Colonic mucosa (tissue), 4 donors: ENCODE data around the gene AFTPH. TPM values are rescaled to one million over a fixed set of nuclear protein-coding genes. Genes with fewer than 3 reads are reported as not detected.

Experiments
- DNase-seq: peaks from one replicate; pipeline ENCODE4 v3.0.0-alpha.2; 2020
- H3K27ac ChIP-seq: fragments of 200-600 bp; one replicate; pipeline ENCODE4 v1.8.0; 2021
- H3K27me3 ChIP-seq: fragments of 200-600 bp; one replicate; pipeline ENCODE4 v1.8.0; 2021
- H3K36me3 ChIP-seq: fragments of 200-600 bp; one replicate; pipeline ENCODE4 v1.8.0; 2021
- H3K4me1 ChIP-seq: fragments of 200-600 bp; one replicate; pipeline ENCODE4 v1.8.0; 2021; ENCODE audit warnings: mild to moderate bottlenecking
- H3K4me3 ChIP-seq: fragments of 200-600 bp; one replicate; pipeline ENCODE4 v1.8.0; 2021
- H3K9ac ChIP-seq, 2 donors: one replicate each; pipeline ENCODE4 v1.7.0; 2013; ENCODE audit warnings: control low read depth in 2 of 2, low read depth in 2 of 2, low read length in 2 of 2
- H3K9me3 ChIP-seq: fragments of 200-600 bp; one replicate; pipeline ENCODE4 v1.8.0; 2021
- intact Hi-C: fragments of 100-400 bp; cut with DNase I; formaldehyde crosslinking; loops from one replicate; pipeline ENCODE4 v1.14.1; 2022
- total RNA-seq, 2 donors: library from RNA; stranded (reverse); fragmentation: NEBNext Ultra II Directional in 1 of 2; extraction: Animal tissue kit (Norgen Biotek cat#: 25700) in 1 of 2; gene quantifications; one replicate each; pipeline ENCODE4 v1.2.1, GENCODE V29; 2021
- TF ChIP-seq, protein P1 (sequence below): fragments of 200-600 bp; IDR thresholded peaks from one replicate; pipeline ENCODE4 v1.8.0; 2022; ENCODE audit warnings: antibody characterized with exemption, mild to moderate bottlenecking
- donor health status: healthy.
- donor health status: DM: no; HTN: no; CAD: no.
- donor health status: DM: no; HTN: no; CAD: no.

AFTPH gene
- total RNA-seq, 2 donors from 2014 or later, result 49.4 to 67.3 TPM

DNA sequence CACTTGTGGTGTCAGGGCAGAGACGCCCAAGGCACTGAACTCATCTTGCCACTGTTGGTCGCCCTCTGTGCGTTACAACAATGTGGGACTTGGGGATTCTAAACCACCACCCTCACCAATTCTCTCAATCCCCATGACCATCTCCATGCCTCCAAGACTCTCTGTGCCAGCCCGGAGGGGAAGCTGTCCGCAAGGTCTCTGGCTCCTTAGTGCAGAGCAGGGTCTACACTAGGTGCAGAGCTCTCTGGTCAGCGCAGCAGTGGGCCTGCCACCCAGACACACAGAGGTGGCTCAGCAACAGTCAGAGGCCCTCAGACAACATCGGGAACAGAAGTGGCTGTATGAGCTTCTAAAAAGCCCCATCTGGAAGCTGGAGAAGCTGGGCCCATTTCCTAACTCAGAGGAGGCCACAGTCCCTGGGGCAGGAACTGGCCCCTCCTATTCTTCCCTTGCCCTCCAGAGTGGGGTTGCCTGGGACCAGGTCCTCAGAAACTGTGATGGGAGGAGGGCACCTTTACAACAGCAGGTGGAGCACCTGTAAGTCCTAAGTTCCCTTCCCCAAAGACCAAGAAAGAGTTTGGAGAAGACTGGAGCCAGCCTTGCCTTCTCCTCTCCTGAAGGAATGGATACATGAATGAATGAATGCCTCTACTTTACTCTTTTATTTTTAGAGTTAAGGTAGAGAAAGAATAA is 91.9 kb downstream of the AFTPH start:
- no peak overlapping the region for H3K27ac ChIP-seq
- TF ChIP-seq, protein P1, sequence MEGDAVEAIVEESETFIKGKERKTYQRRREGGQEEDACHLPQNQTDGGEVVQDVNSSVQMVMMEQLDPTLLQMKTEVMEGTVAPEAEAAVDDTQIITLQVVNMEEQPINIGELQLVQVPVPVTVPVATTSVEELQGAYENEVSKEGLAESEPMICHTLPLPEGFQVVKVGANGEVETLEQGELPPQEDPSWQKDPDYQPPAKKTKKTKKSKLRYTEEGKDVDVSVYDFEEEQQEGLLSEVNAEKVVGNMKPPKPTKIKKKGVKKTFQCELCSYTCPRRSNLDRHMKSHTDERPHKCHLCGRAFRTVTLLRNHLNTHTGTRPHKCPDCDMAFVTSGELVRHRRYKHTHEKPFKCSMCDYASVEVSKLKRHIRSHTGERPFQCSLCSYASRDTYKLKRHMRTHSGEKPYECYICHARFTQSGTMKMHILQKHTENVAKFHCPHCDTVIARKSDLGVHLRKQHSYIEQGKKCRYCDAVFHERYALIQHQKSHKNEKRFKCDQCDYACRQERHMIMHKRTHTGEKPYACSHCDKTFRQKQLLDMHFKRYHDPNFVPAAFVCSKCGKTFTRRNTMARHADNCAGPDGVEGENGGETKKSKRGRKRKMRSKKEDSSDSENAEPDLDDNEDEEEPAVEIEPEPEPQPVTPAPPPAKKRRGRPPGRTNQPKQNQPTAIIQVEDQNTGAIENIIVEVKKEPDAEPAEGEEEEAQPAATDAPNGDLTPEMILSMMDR, result no peak
- H3K27me3 ChIP-seq, result no peaks in the 10 kb centered on the region
- H3K4me1 ChIP-seq, result no peaks in the 10 kb centered on the region
- H3K4me3 ChIP-seq, result no peak overlapping the region
- no peaks in the 10 kb centered on the region for H3K36me3 ChIP-seq
- H3K9me3 ChIP-seq, result no peaks in the 10 kb centered on the region
- no peak overlapping the region for H3K9ac ChIP-seq
- no peak for DNase-seq
- intact Hi-C loops, result no loop called here

DNA sequence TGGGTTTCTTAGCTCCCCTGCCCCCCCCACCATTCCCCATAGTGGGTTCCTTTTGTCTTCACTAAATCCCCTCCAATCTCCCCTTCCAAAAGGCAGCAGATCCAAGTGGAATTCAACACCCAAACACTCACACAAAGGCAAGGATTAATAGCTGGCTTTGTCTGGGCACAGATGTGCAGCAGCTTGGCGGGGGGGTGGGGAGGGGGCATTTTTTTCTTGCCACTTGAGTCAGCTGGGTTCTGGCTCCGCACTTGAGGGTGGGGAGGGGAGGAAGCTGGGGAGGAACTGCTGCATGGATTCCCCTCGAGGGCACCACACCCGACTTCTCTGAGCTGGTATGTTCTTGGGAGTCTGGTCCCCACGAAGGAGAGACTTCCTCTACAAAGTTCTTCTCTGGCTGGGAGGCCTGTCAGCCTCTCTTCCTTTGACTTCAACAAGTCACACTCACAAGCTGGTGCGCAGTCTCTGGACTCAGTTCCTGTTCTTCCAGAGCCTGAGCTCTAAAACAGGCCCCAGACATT is 93.6 kb downstream of the AFTPH start:
- intact Hi-C loops, result no loop called here
- H3K36me3 ChIP-seq, result no peaks in the 10 kb centered on the region
- no peak for DNase-seq
- no peaks in the 10 kb centered on the region for H3K27me3 ChIP-seq
- no peaks in the 10 kb centered on the region for H3K4me1 ChIP-seq
- H3K27ac ChIP-seq, result no peak overlapping the region
- H3K9me3 ChIP-seq, result no peaks in the 10 kb centered on the region
- H3K9ac ChIP-seq, result no peak overlapping the region
- TF ChIP-seq, protein P1, result no peak
- H3K4me3 ChIP-seq, result no peak overlapping the region

DNA sequence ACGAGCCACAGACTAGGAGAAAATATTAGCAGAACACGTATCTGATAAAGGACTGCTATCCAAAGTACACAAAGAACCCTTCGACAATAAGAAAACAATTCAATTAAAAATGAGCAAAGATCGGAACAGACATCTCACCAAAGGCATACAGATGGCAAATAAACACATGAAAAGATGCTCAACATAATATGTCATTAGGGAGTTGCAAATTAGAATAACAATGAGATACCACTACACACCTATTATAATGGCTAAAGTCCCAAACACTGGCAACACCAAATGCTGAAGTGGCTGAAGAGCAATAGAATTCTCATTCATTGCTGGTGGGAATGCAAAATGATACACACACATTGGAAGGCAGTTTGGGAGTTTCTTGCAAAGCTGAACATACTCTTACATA is 96.5 kb downstream of the AFTPH start:
- no peaks in the 10 kb centered on the region for H3K36me3 ChIP-seq
- H3K4me3 ChIP-seq, result no peak overlapping the region
- TF ChIP-seq, protein P1, result no peak
- DNase-seq, result no peak
- H3K4me1 ChIP-seq, result no peaks in the 10 kb centered on the region
- no peak overlapping the region for H3K27ac ChIP-seq
- intact Hi-C loops, result no loop called here
- H3K27me3 ChIP-seq, result no peaks in the 10 kb centered on the region
- no peak overlapping the region for H3K9ac ChIP-seq
- H3K9me3 ChIP-seq, result no peaks in the 10 kb centered on the region

DNA sequence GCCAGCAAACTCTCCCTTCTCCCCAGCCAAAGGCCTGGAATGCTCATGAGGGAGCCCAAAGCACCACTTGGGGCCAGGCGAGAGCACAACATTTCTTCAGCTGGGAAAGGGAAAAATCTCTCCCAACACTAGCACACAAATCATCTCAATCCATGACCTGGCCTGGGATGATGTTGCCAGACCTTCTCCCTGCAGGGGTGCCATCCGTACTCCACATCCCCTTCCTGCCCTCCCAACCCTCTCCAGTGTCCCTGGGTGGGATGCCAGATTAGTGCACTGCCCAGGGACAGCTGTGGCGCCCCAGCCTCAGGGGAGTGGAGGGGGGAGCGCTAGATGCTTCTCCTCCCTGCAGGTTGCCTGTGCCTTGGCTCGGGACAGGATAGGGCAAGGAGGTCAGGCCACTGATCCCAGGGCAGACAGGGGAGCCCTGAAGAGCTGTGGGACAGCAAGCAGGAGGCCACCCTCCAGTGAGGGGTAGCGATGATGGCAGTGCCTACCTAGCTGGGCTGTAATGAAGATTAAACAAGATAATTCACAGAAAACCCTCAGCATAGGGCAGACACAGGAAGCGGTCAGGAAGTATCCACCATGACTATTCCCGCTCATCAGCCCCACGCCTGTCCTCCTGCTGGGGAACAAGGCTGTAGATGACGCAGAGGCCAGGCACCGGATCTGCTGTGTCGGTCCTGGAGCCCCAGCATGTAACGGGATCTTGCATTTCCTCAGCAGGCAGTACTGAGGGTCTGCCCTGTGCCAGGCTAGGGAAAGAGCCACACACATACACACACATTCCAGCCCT is 98.5 kb downstream of the AFTPH start:
- intact Hi-C loops, result no loop called here
- Histone ChIP-seq H3K9ac (no peak overlapping the region), H3K4me1 (no peaks in the 10 kb centered on the region), H3K36me3 (no peaks in the 10 kb centered on the region), H3K4me3 (no peak overlapping the region), H3K9me3 (no peaks in the 10 kb centered on the region), H3K27ac (no peak overlapping the region), H3K27me3 (no peaks in the 10 kb centered on the region)
- TF ChIP-seq, protein P1, result no peak
- no peak for DNase-seq

DNA sequence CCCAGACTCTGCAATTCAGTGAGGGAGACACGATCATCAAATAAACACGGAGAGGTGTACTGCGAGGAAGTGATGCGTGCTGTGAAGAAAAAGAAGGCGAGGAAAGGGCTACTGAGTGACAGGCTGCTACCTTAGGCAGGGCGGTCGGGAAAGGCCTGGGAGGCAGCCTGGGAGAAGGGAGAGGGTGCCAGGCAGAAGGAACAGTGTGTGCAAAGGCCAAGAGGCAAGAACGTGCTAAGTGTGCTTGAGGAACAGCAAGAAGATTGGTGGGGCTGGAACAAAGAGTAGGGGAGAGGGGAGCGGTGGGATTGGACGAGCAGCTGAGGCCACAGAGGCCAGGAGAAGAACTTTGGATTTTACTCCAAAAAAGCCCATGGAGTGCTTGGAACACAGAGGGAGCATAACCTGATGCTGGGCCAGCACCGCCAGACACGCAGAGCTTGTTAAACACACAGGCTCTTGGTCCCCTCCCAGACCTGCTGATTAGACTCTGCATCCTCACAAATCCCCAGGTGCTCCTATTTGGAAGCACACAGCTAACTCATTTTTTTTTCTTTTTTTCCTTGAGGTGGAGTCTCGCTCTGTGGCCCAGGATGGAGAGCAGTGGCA is 99.2 kb downstream of the AFTPH start:
- no peaks in the 10 kb centered on the region for H3K4me1 ChIP-seq
- no peak overlapping the region for H3K27ac ChIP-seq
- no peaks in the 10 kb centered on the region for H3K9me3 ChIP-seq
- H3K36me3 ChIP-seq, result no peaks in the 10 kb centered on the region
- no peak overlapping the region for H3K4me3 ChIP-seq
- no peak for DNase-seq
- no peaks in the 10 kb centered on the region for H3K27me3 ChIP-seq
- TF ChIP-seq, protein P1, result no peak
- H3K9ac ChIP-seq, result no peak overlapping the region
- intact Hi-C loops, result no loop called here
